Osteocyte (in vitro differentiated cells): Measurements from ENCODE around the gene RNASE2. TPM values are rescaled to one million over a fixed set of nuclear protein-coding genes. Genes with fewer than 3 reads are reported as not detected.

Experiments
- DNase-seq: peaks from one replicate; pipeline ENCODE4 v3.0.0; 2021; ENCODE audit warnings: mixed read lengths; ENCODE audit not compliant: unreplicated experiment; ENCODE audit errors: extremely low spot score
- H3K27ac Mint-ChIP-seq: one replicate; pipeline ENCODE4 v1.8.0; 2021; ENCODE audit warnings: mild to moderate bottlenecking, mixed read lengths; ENCODE audit not compliant: unreplicated experiment
- H3K27me3 Mint-ChIP-seq: one replicate; pipeline ENCODE4 v1.8.0; 2021; ENCODE audit warnings: mixed read lengths; ENCODE audit not compliant: unreplicated experiment
- H3K36me3 Mint-ChIP-seq: one replicate; pipeline ENCODE4 v1.8.0; 2021; ENCODE audit warnings: mixed read lengths; ENCODE audit not compliant: unreplicated experiment
- H3K4me1 Mint-ChIP-seq: one replicate; pipeline ENCODE4 v1.8.0; 2021; ENCODE audit warnings: mixed read lengths; ENCODE audit not compliant: unreplicated experiment
- H3K4me3 Mint-ChIP-seq: one replicate; pipeline ENCODE4 v1.8.0; 2021; ENCODE audit warnings: mild to moderate bottlenecking, moderate library complexity, mixed read lengths; ENCODE audit not compliant: unreplicated experiment
- H3K9me3 Mint-ChIP-seq: one replicate; pipeline ENCODE4 v1.8.0; 2021; ENCODE audit warnings: mixed read lengths; ENCODE audit not compliant: unreplicated experiment
- total RNA-seq: library from RNA; stranded (reverse); gene quantifications from 2 replicates; pipeline ENCODE4 v1.2.1, GENCODE V29; 2021
- TF ChIP-seq, protein P1 (sequence below): fragments of 200-600 bp; sonication (generic); IDR thresholded peaks from 2 replicates; pipeline ENCODE4 v1.5.0; 2021; ENCODE audit warnings: antibody characterized with exemption, mild to moderate bottlenecking, moderate library complexity

Gene RNASE2
- total RNA-seq, 1 donor from 2014 or later, result not detected

DNA sequence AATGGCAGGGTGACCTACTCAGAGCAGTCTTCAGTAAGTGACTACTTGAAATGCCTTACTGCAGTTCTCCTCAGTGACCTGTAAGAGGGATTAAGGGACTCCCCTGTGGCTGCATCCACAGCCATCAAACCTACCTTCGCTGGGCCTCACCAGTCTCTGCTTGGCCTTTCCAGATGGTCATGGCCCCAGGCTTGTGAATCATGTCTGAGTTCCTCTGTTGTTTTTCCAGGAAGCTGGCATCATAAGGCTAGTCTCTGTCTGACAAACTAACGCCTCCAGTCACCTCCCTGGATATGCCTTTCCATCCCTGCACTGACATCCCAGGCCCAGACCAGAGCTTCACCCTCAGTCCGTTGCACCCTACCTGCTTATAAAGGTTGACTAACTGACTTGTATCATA lies 14.0 kb downstream of the RNASE2 start:
- H3K4me1 Mint-ChIP-seq, result peaks cover 18% of the 10 kb centered on the region
- H3K27me3 Mint-ChIP-seq, result peaks cover 17% of the 10 kb centered on the region
- DNase-seq, result no peak
- no peak overlapping the region for H3K4me3 Mint-ChIP-seq
- H3K27ac Mint-ChIP-seq, result no peak overlapping the region
- no peaks in the 10 kb centered on the region for H3K36me3 Mint-ChIP-seq
- TF ChIP-seq, protein P1, sequence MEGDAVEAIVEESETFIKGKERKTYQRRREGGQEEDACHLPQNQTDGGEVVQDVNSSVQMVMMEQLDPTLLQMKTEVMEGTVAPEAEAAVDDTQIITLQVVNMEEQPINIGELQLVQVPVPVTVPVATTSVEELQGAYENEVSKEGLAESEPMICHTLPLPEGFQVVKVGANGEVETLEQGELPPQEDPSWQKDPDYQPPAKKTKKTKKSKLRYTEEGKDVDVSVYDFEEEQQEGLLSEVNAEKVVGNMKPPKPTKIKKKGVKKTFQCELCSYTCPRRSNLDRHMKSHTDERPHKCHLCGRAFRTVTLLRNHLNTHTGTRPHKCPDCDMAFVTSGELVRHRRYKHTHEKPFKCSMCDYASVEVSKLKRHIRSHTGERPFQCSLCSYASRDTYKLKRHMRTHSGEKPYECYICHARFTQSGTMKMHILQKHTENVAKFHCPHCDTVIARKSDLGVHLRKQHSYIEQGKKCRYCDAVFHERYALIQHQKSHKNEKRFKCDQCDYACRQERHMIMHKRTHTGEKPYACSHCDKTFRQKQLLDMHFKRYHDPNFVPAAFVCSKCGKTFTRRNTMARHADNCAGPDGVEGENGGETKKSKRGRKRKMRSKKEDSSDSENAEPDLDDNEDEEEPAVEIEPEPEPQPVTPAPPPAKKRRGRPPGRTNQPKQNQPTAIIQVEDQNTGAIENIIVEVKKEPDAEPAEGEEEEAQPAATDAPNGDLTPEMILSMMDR, result no peak
- H3K9me3 Mint-ChIP-seq, result no peaks in the 10 kb centered on the region

DNA sequence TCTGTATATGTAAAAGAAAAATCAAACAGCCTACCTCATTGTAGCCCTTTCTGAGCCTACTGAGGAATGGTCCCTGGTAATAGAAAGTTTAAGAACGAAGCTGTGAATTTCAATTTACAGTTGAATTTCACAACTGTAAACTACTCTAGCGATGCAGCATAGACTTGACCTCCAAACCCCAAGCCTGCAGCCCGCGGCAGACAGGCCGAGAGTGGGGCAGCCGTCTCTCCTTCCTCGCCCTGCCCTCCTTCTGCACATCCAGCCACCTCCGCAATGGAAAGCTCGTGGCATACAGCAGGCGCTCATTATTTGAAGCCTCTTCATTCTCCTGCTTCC lies 15.3 kb downstream of the RNASE2 start:
- TF ChIP-seq, protein P1, result no peak
- peak overlapping the region; percentile 86 for H3K27ac Mint-ChIP-seq
- peaks cover 30% of the 10 kb centered on the region for H3K4me1 Mint-ChIP-seq
- no peaks in the 10 kb centered on the region for H3K36me3 Mint-ChIP-seq
- no peak for DNase-seq
- H3K27me3 Mint-ChIP-seq, result peaks cover 17% of the 10 kb centered on the region
- no peaks in the 10 kb centered on the region for H3K9me3 Mint-ChIP-seq
- peak overlapping the region; percentile 89 for H3K4me3 Mint-ChIP-seq

DNA sequence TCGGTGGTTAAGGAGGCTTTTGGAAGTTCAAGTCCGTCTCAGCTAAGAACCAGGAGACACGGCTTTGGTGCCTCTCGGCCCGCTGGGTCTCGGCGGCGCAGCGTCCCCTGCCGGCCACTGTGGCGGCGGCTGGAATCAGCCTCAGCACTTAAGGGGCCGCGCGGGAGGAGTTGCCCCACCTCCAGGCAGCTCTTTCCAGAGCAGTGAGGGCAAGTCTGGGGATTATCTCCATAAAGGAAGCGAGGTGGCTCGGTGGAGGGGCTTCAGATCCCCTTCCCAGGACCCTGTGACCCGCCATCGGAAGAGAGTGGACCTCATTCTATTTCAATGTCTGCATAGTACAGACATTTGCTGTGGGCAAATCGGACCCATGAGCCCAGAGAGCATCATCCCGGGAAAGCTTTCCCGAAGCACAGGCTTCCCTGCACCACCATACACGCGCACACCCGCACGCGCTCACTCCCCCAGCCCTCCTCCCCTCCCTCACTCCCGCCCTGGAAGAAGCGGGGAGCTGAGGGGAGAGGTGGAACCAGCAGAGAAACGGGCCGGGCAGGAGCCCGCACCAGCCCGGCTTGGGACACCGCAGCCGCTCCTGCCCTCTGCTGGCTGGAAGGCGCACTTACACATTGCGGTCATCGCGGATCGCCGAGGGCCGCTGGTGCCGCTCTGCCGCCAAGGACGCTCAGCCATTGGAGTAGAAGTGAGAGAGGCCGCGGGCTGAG lies 15.9 kb downstream of the RNASE2 start:
- Mint-ChIP-seq H3K27me3 (peaks cover 17% of the 10 kb centered on the region), H3K4me1 (peaks cover 34% of the 10 kb centered on the region), H3K36me3 (no peaks in the 10 kb centered on the region), H3K9me3 (no peaks in the 10 kb centered on the region), H3K27ac (peak overlapping the region; percentile 86), H3K4me3 (peak overlapping the region; percentile 89)
- TF ChIP-seq, protein P1, result peak; percentile 75
- DNase-seq, result peak; percentile 95

DNA sequence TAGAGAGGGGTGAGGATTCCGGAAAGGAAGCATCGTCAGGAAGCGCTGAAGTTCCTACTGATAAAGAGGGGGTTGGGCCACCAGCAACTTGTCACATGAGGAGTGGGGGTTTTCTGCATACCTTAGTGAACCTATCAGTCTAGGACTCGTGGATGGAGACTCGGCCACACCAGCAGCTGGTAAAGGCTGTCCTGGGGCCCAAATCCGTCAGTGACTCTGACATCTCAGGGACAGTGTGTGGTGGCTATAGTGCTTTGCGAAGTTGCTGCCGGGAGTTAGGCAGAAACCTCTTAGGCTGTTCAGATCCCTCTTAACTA lies 16.4 kb downstream of the RNASE2 start:
- Mint-ChIP-seq H3K27me3 (peaks cover 17% of the 10 kb centered on the region), H3K36me3 (no peaks in the 10 kb centered on the region), H3K9me3 (no peaks in the 10 kb centered on the region), H3K4me3 (peak overlapping the region; percentile 89), H3K27ac (peak overlapping the region; percentile 75), H3K4me1 (peaks cover 37% of the 10 kb centered on the region)
- TF ChIP-seq, protein P1, result no peak
- DNase-seq, result no peak

DNA sequence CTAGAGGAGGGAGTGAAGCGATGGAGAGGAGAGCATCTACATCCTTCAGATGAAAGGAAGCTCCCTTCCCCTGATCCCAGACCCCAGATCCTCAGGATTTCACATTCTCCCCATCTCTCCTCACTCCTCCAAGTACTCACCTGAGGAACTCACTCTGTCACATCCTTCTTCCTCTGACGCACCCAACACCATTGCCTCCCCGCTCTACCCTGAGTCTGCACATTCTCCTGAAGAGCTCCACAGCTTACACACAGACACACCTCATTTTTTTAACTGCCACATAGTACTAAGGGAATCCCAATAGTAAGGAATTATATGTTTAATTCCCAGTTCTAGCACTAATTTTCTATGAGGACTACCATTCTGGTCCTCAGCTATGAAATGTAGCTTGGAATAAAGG lies 18.2 kb downstream of the RNASE2 start:
- Mint-ChIP-seq H3K27ac (no peak overlapping the region), H3K36me3 (no peaks in the 10 kb centered on the region), H3K4me1 (peaks cover 38% of the 10 kb centered on the region), H3K4me3 (no peak overlapping the region), H3K9me3 (no peaks in the 10 kb centered on the region), H3K27me3 (no peaks in the 10 kb centered on the region)
- TF ChIP-seq, protein P1, result no peak
- DNase-seq, result no peak
